Measurements from ENCODE around the gene IL36B.

The IL36B gene

DNA sequence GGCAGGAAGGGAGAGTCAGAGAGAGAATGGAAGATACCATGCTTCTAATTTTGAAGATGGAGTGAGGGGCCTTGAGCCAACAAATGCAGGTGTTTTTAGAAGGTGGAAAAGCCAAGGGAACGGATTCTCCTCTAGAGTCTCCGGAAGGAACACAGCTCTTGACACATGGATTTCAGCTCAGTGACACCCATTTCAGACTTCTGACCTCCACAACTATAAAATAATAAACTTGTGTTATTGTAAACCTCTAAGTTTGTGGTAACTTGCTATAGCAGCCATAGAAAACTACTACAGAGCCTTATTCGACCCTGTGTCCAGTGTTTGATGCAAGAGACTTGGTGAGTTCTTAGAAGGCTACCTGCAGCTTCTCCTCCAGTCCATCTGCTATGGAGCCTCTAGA lies 22.9 kb upstream of the IL36B start:
- DNase-seq (ENCODE audit: low read depth) = no peak

DNA sequence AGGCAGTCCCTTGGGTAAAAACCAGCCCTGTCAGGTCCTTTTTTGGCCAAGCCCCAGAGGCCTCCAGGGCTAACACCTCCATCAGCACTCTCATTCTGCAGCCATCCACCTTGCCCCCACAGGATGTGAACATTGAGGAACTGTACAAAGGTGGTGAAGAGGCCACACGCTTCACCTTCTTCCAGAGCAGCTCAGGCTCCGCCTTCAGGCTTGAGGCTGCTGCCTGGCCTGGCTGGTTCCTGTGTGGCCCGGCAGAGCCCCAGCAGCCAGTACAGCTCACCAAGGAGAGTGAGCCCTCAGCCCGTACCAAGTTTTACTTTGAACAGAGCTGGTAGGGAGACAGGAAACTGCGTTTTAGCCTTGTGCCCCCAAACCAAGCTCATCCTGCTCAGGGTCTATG lies 22.4 kb upstream of the IL36B start:
- DNase-seq (ENCODE audit: low read depth) = no peak

DNA sequence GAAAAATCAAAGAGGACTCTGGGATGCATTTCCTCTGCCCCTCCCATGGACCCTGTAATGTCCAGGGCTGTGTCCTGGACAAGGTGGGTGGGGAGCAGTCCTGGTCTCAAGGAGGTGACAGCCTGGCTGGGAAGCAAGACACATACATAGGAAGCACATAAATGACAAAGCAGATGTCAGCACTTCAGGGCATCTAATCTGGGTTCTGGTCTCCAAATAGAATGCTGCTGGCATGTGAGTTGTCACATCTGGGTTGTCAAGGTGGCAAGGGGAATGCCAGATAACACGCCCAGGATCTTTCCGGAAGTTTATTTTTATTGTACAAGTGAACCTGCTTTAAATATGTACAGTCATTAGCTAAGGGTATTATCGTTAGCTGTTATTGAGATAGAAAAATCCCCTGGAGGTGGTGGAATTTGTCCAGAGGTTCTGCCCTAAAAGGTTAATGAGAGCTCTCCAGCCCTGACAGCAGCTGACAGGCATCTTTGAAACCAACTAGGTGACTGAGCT lies 20.7 kb upstream of the IL36B start:
- DNase-seq (ENCODE audit: low read depth) = no peak

DNA sequence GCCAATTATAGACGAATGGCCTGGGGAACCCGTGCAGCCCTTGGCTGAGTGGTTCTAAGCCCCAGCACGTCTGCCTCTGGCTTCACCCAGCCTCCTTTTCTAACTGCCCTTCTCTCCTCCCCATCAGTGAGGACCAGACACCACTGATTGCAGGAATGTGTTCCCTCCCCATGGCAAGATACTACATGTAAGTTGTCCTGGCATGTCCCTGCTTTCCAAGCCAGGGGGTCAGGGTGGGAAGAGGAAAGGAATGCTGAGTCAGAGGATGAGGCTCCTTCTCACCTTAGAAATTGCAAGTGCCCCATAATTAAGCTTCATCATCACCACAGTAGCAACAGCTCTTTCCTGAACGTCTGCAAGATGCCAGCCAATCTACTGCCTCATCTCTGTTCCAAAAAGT lies 19.9 kb upstream of the IL36B start:
- no peak for DNase-seq (ENCODE audit: low read depth)

DNA sequence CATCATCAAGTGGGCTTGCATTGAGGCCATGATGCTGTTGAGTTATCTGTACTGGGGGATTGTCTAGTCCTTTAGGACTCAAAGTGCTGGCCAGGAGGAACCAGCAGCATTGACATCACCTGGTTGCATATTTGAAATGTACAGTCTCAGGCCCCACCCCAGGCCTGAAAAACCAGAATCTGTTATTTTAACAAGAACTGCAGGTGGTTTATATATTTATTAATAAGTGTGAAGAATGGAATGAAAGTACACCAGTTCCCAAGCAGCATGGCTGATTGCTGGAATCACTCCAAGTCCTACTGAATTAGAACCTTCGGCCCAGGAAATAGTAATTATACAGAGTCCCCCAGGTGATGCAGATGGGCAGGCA lies 17.9 kb upstream of the IL36B start:
- DNase-seq (ENCODE audit: low read depth) = no peak

DNA sequence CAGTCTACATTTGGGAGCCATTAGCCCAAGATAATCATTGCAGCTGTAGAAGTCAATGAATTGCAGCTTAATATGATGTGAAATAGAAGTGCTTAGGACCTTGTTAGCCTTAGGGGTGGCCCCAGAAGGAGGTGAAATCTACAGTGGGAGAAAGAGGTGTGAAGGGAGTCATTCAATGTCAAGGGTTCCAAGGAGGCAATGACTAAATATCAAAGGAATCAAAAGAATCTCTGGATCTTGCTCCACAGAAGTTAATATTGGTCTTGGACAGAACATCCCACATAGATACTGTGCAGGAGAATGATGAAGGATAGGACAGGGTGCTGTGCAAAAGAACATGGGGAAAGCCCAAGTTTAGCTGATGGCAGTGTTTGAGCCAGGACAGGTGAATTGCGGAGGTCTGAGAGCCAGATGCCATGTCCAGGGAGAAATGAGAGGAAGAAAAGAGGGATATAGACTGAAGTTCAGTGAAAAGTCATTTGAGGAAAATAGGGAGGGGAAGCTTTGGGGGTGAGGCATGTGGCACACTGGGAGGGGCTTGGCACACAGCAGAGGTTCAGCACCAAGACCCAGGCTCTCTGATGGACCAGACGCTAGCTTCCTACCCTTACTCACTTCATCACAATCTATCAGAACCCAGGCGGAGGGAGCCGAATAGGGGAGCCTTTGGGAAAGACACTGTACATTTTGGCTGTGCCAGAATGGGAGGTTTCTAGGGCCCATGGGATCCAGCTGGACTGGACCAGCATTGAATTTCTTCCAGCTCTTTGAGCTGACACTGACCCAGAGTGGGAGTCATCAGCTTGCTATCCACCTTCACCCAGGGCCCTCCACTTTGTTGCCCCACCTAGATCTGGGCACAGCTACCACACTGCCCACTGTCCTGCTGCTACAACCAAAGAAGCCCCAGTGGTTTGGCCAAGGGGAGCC lies 17.3 kb upstream of the IL36B start:
- no peak for DNase-seq (ENCODE audit: low read depth)

DNA sequence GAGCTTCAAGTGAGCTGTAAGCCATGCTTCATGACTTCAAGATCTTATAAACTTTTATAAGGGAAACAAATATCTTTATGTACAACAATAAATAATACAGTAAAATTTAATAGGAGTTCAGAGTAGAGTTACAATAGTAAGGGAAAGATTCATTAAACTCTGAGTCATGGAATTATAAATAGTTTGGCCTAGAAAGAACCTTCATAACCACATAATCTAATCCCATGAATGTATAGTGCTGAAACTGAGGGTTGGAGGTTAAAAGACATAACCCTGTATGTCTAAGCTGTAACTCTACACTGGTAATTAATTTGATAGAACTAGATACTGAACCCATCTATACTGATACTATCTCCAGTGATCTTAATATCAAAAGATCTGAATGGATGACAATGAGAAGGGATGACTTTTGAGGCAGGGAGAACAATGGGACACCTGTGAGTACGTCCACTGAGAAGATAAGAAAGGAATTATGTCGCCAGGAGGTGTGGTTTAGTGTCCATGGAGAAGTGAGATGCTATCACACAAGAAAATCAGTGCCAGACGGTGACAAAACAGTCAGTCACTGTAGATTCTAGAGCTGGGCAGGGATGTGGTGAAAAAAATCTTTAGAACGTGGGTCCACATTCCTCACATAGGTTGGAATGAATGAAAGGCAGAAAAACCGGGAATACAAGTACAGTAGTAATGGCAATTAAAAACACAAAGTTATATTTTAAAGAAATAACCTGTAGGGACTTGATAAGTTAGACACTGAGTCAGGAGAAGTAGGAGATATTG lies 16.2 kb upstream of the IL36B start:
- no peak for DNase-seq (ENCODE audit: low read depth)

DNA sequence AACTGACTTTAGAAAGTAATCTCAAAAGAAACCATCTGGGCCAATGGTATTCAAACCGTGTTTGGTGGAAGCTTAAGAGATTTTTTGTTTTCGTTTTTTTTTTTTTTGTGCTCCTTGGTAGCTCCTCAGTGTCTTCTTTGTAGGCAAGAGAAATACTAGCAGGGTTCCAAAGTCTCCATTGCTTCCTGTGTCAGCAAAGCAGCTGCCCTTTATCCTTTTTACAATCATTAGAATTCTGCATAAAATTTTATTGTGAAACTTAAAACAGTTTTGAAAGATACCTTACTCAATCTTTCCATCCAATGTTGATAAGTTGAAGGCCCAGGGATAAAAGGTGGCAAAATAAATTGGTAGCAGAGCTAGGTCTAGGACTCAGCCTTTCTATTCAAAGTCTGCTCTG lies 15.6 kb upstream of the IL36B start:
- DNase-seq (ENCODE audit: low read depth) = no peak

DNA sequence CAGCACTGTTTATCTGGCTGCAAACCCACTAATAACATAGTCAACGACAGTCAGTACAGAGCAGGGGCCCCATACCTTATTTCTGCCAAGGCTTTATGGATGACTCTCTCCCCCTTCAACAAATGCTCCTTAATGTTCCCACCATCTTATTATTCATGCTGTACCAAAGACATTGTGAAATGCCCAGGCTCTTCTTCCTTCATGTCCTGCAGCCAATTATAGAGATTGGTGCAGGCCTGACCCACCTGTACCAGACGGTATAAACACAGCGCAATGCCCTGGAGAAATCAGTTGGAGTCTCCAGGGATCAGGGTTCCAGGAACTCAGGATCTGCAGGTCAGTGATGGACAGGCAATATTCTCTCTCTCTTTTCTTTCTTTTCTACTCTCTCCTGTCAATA lies 15.0 kb upstream of the IL36B start, which contains the start of gene IL1F10:
IL1F10 (plus strand) TSS at position 290 of the 400 bp plus-strand sequence. CDS start 4,769 bp downstream, outside the sequence.
- no peak for DNase-seq (ENCODE audit: low read depth)

DNA sequence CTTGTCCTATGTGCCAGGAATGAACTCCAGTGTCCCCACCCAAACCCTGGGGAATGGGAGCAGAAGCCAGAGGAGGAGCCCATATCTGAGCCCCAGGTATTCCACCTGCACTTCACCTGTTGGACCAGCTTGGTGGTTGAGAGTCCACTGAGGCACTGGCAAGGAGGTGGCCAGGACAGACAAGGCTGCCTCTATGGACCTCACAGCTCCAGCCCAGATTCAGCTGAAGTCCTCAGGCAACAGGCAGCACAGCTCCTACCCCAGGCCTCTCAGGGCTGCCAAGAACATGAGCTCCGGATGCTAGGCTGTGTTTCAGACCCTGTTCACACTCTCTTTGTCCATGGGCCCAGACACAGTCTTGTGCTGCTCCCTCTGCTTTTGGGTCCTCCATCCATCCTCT lies 12.2 kb upstream of the IL36B start:
- DNase-seq (ENCODE audit: low read depth) = no peak

DNA sequence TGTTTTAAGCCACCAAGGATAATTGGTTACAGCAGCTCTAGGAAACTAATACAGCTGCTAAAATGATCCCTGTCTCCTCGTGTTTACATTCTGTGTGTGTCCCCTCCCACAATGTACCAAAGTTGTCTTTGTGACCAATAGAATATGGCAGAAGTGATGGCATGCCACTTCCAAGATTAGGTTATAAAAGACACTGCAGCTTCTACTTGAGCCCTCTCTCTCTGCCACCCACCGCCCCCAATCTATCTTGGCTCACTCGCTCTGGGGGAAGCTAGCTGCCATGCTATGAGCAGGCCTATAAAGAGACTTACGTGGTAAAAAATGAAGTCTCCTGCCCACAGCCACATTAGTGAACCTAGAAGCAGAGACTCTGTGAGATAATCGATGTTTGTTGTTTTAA lies 11.6 kb upstream of the IL36B start:
- DNase-seq (ENCODE audit: low read depth) = no peak

DNA sequence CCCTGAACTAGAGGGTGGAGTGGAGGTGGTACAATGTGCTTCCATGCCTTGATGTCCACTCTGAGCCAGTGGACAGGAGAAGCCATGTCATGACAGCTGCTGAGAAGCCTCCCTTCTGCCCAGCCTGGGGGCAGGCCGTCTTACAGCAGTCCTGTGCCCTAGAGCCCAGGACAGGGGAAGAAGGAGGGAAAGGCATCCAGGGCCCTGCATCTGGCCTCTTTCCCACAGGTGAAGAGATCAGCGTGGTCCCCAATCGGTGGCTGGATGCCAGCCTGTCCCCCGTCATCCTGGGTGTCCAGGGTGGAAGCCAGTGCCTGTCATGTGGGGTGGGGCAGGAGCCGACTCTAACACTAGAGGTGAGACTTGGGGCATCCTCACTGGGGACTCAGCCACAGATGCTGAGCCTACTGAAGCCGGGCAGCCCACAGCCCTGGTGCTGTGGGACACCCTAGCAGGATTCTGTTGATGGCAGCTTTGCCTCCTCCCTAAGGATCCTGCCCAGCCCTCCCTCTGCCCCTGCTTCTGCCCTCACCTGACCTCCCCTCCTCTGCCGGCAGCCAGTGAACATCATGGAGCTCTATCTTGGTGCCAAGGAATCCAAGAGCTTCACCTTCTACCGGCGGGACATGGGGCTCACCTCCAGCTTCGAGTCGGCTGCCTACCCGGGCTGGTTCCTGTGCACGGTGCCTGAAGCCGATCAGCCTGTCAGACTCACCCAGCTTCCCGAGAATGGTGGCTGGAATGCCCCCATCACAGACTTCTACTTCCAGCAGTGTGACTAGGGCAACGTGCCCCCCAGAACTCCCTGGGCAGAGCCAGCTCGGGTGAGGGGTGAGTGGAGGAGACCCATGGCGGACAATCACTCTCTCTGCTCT lies 9.5 kb upstream of the IL36B start:
- no peak for DNase-seq (ENCODE audit: low read depth)

DNA sequence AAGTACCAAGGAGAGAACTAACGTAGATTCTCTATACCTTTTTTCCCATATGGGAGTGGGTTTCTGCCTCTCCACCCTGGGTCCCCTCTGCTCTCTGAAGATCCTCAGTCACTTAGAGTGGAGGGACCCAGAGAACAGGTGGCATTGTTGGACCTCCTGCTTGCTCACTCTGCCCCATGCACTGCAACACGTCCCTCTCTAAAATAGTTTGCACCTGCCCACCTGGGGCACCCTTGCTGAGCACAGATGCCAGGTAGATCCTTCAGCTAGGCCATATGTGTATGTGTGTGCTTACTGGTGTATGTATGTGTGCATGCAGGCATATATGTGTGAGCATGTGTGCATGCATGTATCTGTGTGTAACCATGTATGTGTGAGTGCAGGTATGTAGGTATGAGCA lies 8.6 kb upstream of the IL36B start:
- no peak for DNase-seq (ENCODE audit: low read depth)

DNA sequence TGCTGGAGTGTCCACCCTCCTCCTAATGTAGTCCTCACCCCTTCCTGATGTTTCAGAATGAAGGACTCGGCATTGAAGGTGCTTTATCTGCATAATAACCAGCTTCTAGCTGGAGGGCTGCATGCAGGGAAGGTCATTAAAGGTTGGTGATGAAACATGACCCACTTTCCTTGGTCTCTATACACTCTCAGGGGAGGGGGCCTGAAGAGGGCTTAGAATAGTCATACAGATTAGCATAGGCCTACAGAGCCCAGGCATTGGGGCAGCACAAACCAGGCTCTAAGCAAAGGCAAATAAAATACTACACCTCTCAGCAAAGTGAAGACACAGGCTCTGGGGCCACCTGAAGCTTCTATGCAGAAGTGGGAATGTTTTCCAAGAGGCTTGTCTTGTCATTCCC lies 8.1 kb upstream of the IL36B start:
- DNase-seq (ENCODE audit: low read depth) = no peak

DNA sequence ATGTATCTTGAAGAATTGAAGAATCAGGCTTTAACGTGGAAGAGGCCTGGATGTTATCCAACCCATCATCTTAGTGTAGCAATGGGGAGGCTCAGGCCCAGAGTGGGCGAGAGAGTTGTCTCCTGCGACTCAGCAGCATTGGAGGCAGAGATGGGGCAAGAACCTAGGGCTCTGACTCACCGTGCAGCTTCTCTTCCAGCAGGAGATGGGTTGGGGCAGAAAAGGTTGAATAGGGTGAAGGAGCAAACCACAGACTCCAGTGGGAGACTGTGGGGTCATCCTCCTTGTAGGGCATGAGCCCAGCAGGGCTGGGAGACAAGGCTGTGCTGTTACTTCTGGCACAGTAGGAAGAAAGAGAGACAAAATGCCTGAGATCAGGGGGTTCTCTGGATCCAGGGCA lies 7.7 kb upstream of the IL36B start:
- DNase-seq (ENCODE audit: low read depth) = no peak

DNA sequence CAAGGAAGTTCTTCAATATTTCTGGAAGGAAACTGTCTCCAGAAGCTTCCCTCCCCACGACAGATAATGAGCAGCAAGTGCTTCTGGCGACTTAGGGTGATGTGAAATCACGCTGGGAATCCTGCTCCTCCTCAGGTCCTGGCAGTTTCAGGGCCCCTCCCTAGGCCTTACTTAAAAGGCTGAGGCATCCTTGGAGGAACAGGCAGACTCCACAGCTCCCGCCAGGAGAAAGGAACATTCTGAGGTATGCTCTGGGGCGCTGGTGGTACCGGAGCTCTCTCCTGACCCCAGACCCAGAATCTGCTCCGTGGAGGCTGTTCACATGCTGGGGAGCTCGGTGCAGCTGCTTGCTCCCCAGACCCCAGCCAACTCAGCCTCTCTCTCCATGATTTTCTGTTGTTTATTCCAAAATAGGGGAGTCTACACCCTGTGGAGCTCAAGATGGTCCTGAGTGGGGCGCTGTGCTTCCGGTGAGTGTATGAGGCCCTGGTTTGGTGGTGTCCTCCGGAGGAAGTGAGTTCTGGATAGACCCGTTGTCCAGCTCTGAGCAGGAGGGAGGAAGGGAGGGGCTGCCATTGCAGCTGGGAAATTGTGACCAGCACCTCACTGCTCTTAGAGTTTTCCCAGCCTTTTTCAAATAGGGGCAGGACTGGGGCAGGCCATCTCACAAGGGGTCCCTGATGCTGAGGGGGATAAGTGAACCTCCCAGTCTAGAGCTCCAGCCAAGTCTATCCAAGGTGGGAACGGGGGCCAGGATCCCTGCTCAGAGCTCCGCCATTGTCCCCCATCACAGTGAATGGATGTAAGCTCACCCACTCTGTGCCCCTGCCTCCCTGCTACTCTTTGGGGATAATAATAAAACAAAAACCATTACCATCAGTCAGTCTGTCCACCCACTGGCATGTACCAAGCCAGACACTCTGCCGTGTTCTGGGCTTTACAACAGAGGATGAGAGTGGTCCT lies 6.6 kb upstream of the IL36B start, which contains the start of gene IL36RN:
IL36RN (plus strand) TSS at position 201 of the 963 bp plus-strand sequence; CDS start at position 442, 241 bp downstream.
- no peak for DNase-seq (ENCODE audit: low read depth)

DNA sequence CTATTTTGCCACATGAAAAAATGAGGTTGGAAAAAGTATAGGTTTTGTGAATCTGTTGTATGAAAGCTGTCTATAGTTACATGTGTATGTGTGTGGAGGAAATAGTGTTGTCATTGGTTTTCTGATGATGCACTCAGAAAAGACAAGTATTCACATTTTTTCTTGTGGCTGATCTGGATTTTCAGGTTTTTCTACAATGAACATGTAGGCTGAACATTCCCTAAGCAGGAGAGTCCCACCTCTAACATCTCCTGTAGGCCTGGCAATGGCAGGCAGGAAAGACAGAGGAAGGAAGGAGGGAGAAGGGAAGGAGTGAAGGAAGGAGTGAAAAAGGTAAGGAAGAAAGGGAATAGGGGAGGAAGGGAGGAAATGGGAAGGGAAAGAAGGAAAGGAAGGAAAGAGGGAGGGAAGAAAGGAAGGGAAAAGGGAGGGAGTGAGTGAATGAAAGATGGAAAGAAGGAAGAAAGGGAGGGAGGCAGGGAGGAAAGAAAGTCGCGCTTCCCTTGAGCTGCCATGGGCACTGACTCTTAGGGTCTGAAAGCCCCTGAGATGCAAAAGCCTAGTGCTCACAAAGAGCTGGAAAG lies 5.8 kb upstream of the IL36B start:
- DNase-seq (ENCODE audit: low read depth) = no peak

DNA sequence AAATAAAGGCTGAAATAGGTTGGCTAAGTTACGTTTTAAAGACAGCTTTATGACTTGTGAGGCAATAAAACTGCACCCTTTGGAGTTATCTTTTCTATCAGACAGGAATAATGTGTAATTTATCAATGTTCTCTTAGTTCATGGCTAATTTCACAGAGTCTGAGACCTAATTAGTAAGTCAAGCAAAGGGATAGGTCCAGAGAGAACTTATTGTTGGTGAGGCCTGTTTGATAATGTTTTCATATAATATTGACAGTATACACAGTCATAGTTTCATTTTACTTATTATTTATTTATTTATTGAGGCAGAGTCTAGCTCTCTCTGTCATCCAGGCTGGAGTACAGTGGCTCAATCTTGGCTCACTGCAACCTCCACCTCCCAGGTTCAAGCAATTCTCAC lies 4.5 kb upstream of the IL36B start:
- DNase-seq (ENCODE audit: low read depth) = no peak

DNA sequence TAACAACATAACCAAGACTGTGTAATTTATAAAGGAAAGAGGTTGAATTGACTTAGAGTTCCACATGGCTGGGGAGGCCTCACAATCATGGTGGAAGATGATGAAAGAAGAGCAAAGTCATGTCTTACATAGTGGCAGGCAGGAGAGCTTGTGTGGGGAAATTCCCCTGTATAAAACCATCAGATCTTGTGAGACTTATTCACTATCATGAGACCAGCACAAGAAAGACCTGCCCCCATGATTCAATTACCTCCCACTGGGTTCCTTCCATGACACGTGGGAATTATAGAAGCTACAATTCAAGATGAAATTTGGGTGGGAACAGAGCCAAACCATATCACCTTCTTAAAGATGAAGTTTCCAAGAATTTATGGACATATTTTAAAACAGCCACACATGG lies 3.9 kb upstream of the IL36B start:
- DNase-seq (ENCODE audit: low read depth) = no peak

DNA sequence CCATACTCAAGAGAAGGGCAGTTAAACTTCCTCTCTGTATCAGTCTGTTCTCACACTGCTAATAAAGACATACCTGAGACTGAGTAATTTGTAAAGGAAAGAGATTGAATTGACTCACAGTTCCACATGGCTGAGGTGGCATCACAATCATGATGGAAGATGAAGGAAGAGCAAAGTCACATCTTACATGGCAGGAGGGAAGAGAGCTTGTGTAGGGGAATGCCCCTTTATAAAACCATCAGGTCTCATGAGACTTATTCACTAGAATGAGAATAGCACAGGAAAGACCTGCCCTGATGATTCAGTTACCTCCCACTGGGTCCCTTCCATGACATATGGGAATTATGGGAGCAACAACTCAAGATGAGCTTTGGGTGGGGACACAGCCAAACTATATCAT lies 1.4 kb upstream of the IL36B start:
- DNase-seq (ENCODE audit: low read depth) = no peak

Data from non-pigmented ciliary epithelial cell (primary cell).